Stimulated activated CD8-positive, alpha-beta memory T cell treated with anti-CD3 and anti-CD28 coated beads, Interleukin-15, amount 100 ng/mL, for 1 hour (primary cell): ENCODE measurements around the gene CRHR1.

ENCODE experiments used
- DNase-seq: peaks from one replicate; pipeline ENCODE4 v3.0.0-alpha.2; 2020; ENCODE audit warnings: low read depth

CRHR1 gene

GRCh38 chr17:45790296-45790922, 6.3 kb downstream of the CRHR1 start:
- no peak for DNase-seq

- no peak for DNase-seq
Observed at GRCh38 chr17:45791041-45791582, 7.0 kb downstream of the CRHR1 start.

GRCh38 chr17:45791935-45792334, 7.8 kb downstream of the CRHR1 start:
- DNase-seq = no peak

GRCh38 chr17:45792437-45792836, 8.3 kb downstream of the CRHR1 start:
- no peak for DNase-seq

- DNase-seq = no peak
Observed at GRCh38 chr17:45792995-45793755, 9.1 kb downstream of the CRHR1 start.

GRCh38 chr17:45793999-45794540, 9.9 kb downstream of the CRHR1 start:
- DNase-seq = no peak

GRCh38 chr17:45794840-45795239, 10.7 kb downstream of the CRHR1 start:
- no peak for DNase-seq

GRCh38 chr17:45800816-45801215, 16.7 kb downstream of the CRHR1 start:
- DNase-seq = no peak

GRCh38 chr17:45801421-45801820, 17.3 kb downstream of the CRHR1 start:
- no peak for DNase-seq

GRCh38 chr17:45808845-45809244, 24.7 kb downstream of the CRHR1 start:
- no peak for DNase-seq

GRCh38 chr17:45809499-45809898, 25.4 kb downstream of the CRHR1 start:
- no peak for DNase-seq

- DNase-seq = no peak
Observed at GRCh38 chr17:45812102-45812501, 28.0 kb downstream of the CRHR1 start.

GRCh38 chr17:45813048-45813725, 29.1 kb downstream of the CRHR1 start:
- DNase-seq = no peak

GRCh38 chr17:45814622-45815606, 30.8 kb downstream of the CRHR1 start:
- no peak for DNase-seq

GRCh38 chr17:45815752-45816151, 31.6 kb downstream of the CRHR1 start:
- no peak for DNase-seq

- DNase-seq = no peak
Observed at GRCh38 chr17:45818041-45818440, 33.9 kb downstream of the CRHR1 start.

- DNase-seq = no peak
Observed at GRCh38 chr17:45818699-45819098, 34.6 kb downstream of the CRHR1 start.

GRCh38 chr17:45819632-45820031, 35.5 kb downstream of the CRHR1 start:
- no peak for DNase-seq

- no peak for DNase-seq
Observed at GRCh38 chr17:45820052-45820780, 36.1 kb downstream of the CRHR1 start.

- no peak for DNase-seq
Observed at GRCh38 chr17:45821147-45821546, 37.0 kb downstream of the CRHR1 start.

GRCh38 chr17:45823598-45823997, 39.5 kb downstream of the CRHR1 start:
- DNase-seq = no peak
